Measurements from ENCODE around the gene CHD9. TPM values are rescaled to one million over a fixed set of nuclear protein-coding genes. Genes with fewer than 3 reads are reported as not detected.

Gene CHD9
- total and polyA plus RNA-seq, 3 donors from 2014 or later, result 10.4 to 67.3 (median 57.5) TPM

DNA sequence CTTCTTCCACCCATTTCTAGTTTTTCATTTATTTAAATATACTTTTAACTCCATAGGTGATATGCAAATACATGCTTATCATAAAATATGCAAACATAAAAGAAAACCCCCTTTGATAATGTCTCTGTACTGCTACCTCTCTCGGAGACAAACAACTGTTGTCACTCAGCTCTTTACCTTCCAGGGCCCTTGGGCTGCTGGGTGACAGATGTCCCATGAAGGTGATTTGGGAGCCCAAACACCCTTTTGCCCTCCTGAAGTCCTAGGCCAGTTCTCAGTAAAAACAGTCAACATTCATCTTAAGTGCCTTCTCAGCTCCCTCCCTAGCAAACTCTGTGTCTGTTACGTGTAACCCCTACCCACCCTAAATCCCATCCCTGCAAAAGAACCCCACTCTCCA, 37.5 kb downstream of the CHD9 start:
- H3K27me3 ChIP-seq, result no peaks in the 10 kb centered on the region
- intact Hi-C loops (cut with DNase I; ENCODE audit: low total_unique reads), result loop anchor here (5.0 kb wide), 1 partner anchor 40 kb away; no protein-coding TSS in a partner anchor
- peaks cover 28% of the 10 kb centered on the region for H3K4me1 ChIP-seq
- no peaks in the 10 kb centered on the region for H3K9me3 ChIP-seq
- 86 to 94% methylated on average over 2 of the region's 2 CpGs for WGBS, 2 donors
- H3K4me3 ChIP-seq, result no peak overlapping the region
- no peak overlapping the region for H3K27ac ChIP-seq
- H3K36me3 ChIP-seq (ENCODE audit: low read depth, missing control alignments), result no peaks in the 10 kb centered on the region
- TF ChIP-seq, protein P1, sequence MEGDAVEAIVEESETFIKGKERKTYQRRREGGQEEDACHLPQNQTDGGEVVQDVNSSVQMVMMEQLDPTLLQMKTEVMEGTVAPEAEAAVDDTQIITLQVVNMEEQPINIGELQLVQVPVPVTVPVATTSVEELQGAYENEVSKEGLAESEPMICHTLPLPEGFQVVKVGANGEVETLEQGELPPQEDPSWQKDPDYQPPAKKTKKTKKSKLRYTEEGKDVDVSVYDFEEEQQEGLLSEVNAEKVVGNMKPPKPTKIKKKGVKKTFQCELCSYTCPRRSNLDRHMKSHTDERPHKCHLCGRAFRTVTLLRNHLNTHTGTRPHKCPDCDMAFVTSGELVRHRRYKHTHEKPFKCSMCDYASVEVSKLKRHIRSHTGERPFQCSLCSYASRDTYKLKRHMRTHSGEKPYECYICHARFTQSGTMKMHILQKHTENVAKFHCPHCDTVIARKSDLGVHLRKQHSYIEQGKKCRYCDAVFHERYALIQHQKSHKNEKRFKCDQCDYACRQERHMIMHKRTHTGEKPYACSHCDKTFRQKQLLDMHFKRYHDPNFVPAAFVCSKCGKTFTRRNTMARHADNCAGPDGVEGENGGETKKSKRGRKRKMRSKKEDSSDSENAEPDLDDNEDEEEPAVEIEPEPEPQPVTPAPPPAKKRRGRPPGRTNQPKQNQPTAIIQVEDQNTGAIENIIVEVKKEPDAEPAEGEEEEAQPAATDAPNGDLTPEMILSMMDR (IDR thresholded peaks at IDR 0.05), result no peak
- TF ChIP-seq POLR2A (IDR thresholded peaks at IDR 0.05), result no peak
- no peak for DNase-seq

DNA sequence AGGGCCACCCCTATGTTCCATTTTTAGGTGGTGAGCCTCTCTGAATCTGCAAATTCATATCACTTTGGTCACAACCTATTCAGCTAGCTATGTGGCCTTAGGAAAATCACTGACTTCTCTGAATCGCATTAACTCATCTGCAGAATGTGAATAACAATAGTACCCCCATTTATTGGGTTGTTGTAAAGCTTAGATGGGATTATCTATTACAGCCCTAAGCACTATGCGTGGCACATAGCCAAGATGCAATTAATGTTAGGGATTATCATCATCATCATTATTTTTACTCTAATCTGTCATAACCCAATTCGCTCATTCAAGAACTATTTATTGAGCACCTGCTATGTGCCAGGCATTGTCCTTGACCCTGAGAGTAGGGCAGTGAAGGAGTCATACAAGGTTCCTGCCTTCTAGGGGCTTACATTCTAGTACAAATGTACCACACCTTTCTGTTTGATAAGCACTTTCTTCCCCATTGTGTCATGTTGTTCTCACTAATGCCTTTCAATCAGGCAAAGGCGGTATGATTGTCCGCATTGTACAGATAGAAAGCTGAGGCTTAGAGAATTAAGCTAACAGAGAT, 38.5 kb downstream of the CHD9 start:
- Histone ChIP-seq H3K27me3 (no peaks in the 10 kb centered on the region), H3K4me1 (peaks cover 28% of the 10 kb centered on the region), H3K36me3 (ENCODE audit: low read depth, missing control alignments) (no peaks in the 10 kb centered on the region), H3K9me3 (no peaks in the 10 kb centered on the region), H3K4me3 (no peak overlapping the region), H3K27ac (peak overlapping the region in 1 of 2 donors; percentile 16)
- no peak for DNase-seq
- WGBS, 2 donors, result 88 to 94% methylated on average over 5 of the region's 5 CpGs
- TF ChIP-seq, protein P1 (IDR thresholded peaks at IDR 0.05), result no peak
- TF ChIP-seq POLR2A (IDR thresholded peaks at IDR 0.05), result no peak
- intact Hi-C loops (cut with DNase I; ENCODE audit: low total_unique reads), result loop anchor here (5.0 kb wide), 1 partner anchor 39 kb away; no protein-coding TSS in a partner anchor

DNA sequence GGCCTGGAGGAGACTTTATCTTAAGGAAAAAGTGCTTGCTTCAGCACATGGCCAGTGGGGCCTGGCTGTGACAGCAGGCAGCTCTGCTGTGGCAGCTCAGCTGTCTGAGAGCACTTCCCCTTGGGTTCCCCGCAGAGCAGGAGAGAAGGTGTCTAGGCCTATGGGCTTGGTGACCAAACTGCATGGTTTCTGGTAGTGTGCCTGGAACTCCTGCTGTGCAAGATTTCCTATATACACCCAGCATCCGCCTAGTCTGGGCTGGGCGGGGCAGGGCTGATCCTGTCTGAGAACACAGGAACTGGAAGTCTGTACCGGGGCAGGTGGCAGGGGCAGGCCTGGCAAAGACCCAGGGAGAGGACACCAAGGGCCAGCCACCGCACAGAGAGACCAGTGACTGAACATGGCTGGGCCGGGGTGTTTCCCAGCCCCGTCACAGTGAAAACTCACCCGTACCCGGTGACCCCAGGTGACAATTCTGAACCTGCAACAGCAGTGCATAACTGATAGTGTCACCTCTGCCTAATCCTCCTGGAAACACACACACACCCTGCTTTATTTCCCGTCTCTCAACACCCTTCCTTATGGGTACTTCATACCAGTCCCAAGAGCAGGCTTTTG, 39.3 kb downstream of the CHD9 start:
- H3K27ac ChIP-seq, result peak overlapping the region in 1 of 2 donors; percentile 16
- H3K9me3 ChIP-seq, result no peaks in the 10 kb centered on the region
- intact Hi-C loops (cut with DNase I; ENCODE audit: low total_unique reads), result loop anchor here (5.0 kb wide), 1 partner anchor 38 kb away; no protein-coding TSS in a partner anchor
- H3K4me1 ChIP-seq, result peaks cover 28% of the 10 kb centered on the region
- no peak overlapping the region for H3K4me3 ChIP-seq
- 72 to 84% methylated on average over 4 to 10 of the region's 10 CpGs for WGBS, 2 donors
- H3K27me3 ChIP-seq, result no peaks in the 10 kb centered on the region
- no peaks in the 10 kb centered on the region for H3K36me3 ChIP-seq (ENCODE audit: low read depth, missing control alignments)
- DNase-seq, result no peak
- TF ChIP-seq, protein P1 (IDR thresholded peaks at IDR 0.05), result no peak
- TF ChIP-seq POLR2A (IDR thresholded peaks at IDR 0.05), result no peak

DNA sequence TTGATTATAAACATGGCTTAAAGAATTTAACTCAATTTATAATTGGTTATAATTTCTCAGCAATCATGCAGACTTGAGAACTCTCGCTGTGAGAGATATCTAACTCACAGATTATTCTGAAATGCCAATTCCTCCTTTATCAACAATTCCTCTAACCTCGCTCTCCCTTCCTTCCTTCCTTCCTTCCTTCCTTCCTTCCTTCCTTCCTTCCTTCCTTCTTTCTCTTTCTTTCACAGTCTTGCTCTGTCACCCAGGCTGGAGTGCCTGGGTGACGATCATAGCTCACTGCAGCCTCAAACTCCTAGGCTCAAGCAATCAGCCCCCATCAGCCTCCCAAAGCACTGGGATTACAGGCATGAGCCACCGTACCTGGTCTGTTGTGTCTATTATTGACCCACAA, 42.4 kb downstream of the CHD9 start:
- Histone ChIP-seq H3K36me3 (ENCODE audit: low read depth, missing control alignments) (no peaks in the 10 kb centered on the region), H3K4me1 (peaks cover 15% of the 10 kb centered on the region), H3K27ac (no peak overlapping the region), H3K27me3 (no peaks in the 10 kb centered on the region), H3K4me3 (no peak overlapping the region), H3K9me3 (no peaks in the 10 kb centered on the region)
- WGBS, 2 donors, result 86 to 91% methylated on average over 4 of the region's 4 CpGs
- intact Hi-C loops (cut with DNase I; ENCODE audit: low total_unique reads), result no loop called here
- no peak for DNase-seq
- TF ChIP-seq, protein P1 (IDR thresholded peaks at IDR 0.05), result no peak
- TF ChIP-seq POLR2A (IDR thresholded peaks at IDR 0.05), result no peak
